SH-SY5Y (cell line): ENCODE measurements around the gene BTBD6.

Experiments
- GATA2 ChIP-seq: IDR thresholded peaks from 2 replicates; pipeline ENCODE4 v1.6.1; 2011; ENCODE audit warnings: mild to moderate bottlenecking, low read depth, low read length
- GATA3 ChIP-seq: IDR thresholded peaks from 2 replicates; pipeline ENCODE4 v1.6.1; 2011; ENCODE audit warnings: low read depth, mild to moderate bottlenecking, low read length, moderate library complexity

Gene BTBD6

GRCh38 chr14:105248368-105249181 is at the start of gene BTBD6:
Gene BTBD6, plus strand, starts transcription at chr14:105248533. Its CDS starts 179 bp downstream, at chr14:105248712.
- no peak for TF ChIP-seq GATA2
- no peak for TF ChIP-seq GATA3

GRCh38 chr14:105198588-105198987 is 49.7 kb upstream of the BTBD6 start:
- no peak for TF ChIP-seq GATA3
- TF ChIP-seq GATA2 = no peak

- TF ChIP-seq GATA3 = no peak
- no peak for TF ChIP-seq GATA2
Measured at GRCh38 chr14:105199093-105199492, 49.2 kb upstream of the BTBD6 start.

GRCh38 chr14:105200074-105200473 is 48.3 kb upstream of the BTBD6 start:
- no peak for TF ChIP-seq GATA3
- no peak for TF ChIP-seq GATA2

GRCh38 chr14:105200641-105201040 is 47.7 kb upstream of the BTBD6 start:
- no peak for TF ChIP-seq GATA2
- no peak for TF ChIP-seq GATA3

- no peak for TF ChIP-seq GATA3
- no peak for TF ChIP-seq GATA2
Measured at GRCh38 chr14:105201156-105201924, 47.0 kb upstream of the BTBD6 start.

- no peak for TF ChIP-seq GATA3
- TF ChIP-seq GATA2 = no peak
Measured at GRCh38 chr14:105201925-105202513, 46.3 kb upstream of the BTBD6 start.

GRCh38 chr14:105203057-105203531 is 45.2 kb upstream of the BTBD6 start:
- no peak for TF ChIP-seq GATA3
- TF ChIP-seq GATA2 = no peak

- TF ChIP-seq GATA3 = no peak
- no peak for TF ChIP-seq GATA2
Measured at GRCh38 chr14:105203701-105204100, 44.6 kb upstream of the BTBD6 start.

- TF ChIP-seq GATA2 = no peak
- TF ChIP-seq GATA3 = no peak
Measured at GRCh38 chr14:105204206-105204930, 44.0 kb upstream of the BTBD6 start.

- no peak for TF ChIP-seq GATA2
Measured at GRCh38 chr14:105204931-105205672, 43.2 kb upstream of the BTBD6 start.

- TF ChIP-seq GATA2 (no peak), GATA3 (no peak)
Measured at GRCh38 chr14:105205673-105206208, 42.6 kb upstream of the BTBD6 start.

GRCh38 chr14:105206873-105207272 is 41.5 kb upstream of the BTBD6 start:
- TF ChIP-seq GATA3 = no peak
- no peak for TF ChIP-seq GATA2

- TF ChIP-seq GATA3 (no peak), GATA2 (no peak)
Measured at GRCh38 chr14:105207460-105207901, 40.9 kb upstream of the BTBD6 start.
